GM12891 (cell line): Measurements from ENCODE around the gene CXCL3.

Experiments used
- POLR2A ChIP-seq: IDR thresholded peaks from 2 replicates; pipeline ENCODE4 v1.6.1; 2011; ENCODE audit warnings: low read depth, low read length, control low read depth
- POLR2AphosphoS5 ChIP-seq: IDR thresholded peaks from 2 replicates; pipeline ENCODE4 v1.6.1; 2011; ENCODE audit warnings: low read depth, low read length, control low read depth
- TAF1 ChIP-seq: IDR thresholded peaks from 2 replicates; pipeline ENCODE4 v1.6.1; 2011; ENCODE audit warnings: low read depth, low read length, control low read depth

DNA sequence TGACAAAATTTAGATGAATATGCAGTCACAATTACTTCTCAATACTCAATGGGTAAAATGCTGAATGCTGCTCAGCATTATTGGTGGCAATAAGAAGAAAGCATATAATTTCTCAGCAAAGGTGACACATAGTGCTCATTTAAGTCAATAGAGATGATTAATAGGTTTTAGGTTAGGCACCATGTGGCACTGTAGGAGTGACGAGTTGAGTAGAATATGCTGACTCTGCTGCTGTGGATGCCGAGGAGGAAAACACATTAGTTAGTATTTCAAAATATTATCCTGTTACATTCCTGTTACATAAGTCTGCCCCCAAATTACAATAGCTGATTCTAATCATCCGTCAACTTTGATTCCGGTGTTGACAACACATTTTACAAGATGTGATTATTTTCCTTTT is 26.4 kb downstream of the CXCL3 start:
- TF ChIP-seq POLR2AphosphoS5 = no peak
- no peak for TF ChIP-seq TAF1
- TF ChIP-seq POLR2A = no peak
